H9 (cell line): ENCODE data around the gene LRP10. TPM values are rescaled to one million over a fixed set of nuclear protein-coding genes. Genes with fewer than 3 reads are reported as not detected.

Source experiments
- DNase-seq: peaks from one replicate; pipeline ENCODE4 v3.0.0-alpha.2; 2017
- H2AFZ ChIP-seq: one replicate; pipeline ENCODE4 v1.6.1; 2013; ENCODE audit warnings: mild to moderate bottlenecking, low read length, control low read depth, moderate library complexity
- H2AK5ac ChIP-seq: 2 replicates; pipeline ENCODE4 v1.6.1; 2013; ENCODE audit warnings: low read length, control low read depth, mixed read lengths; ENCODE audit not compliant: insufficient read length
- H2BK120ac ChIP-seq: one replicate; pipeline ENCODE4 v1.6.1; 2013; ENCODE audit warnings: low read depth, mild to moderate bottlenecking, low read length, control low read depth, inconsistent platforms; ENCODE audit not compliant: poor library complexity, severe bottlenecking
- H2BK12ac ChIP-seq: 2 replicates; pipeline ENCODE4 v1.6.1; 2013; ENCODE audit warnings: low read length, control low read depth, mixed read lengths, low read depth; ENCODE audit not compliant: insufficient read length
- H2BK15ac ChIP-seq: 2 replicates; pipeline ENCODE4 v1.6.1; 2013; ENCODE audit warnings: low read depth, low read length, control low read depth
- H2BK20ac ChIP-seq: one replicate; pipeline ENCODE4 v1.6.1; 2013; ENCODE audit warnings: low read depth, mild to moderate bottlenecking, low read length, control low read depth, inconsistent platforms; ENCODE audit not compliant: poor library complexity, severe bottlenecking
- H2BK5ac ChIP-seq: 2 replicates; pipeline ENCODE4 v1.6.1; 2013; ENCODE audit warnings: low read length, control low read depth, mixed read lengths; ENCODE audit not compliant: insufficient read length
- H3K14ac ChIP-seq: 2 replicates; pipeline ENCODE4 v1.6.1; 2013; ENCODE audit warnings: low read length, control low read depth; ENCODE audit not compliant: insufficient read depth
- H3K18ac ChIP-seq: 2 replicates; pipeline ENCODE4 v1.6.1; 2013; ENCODE audit warnings: low read depth, mild to moderate bottlenecking, mixed read lengths, low read length, control low read depth; ENCODE audit not compliant: insufficient read length
- H3K23ac ChIP-seq: 2 replicates; pipeline ENCODE4 v1.6.1; 2013; ENCODE audit warnings: low read length, control low read depth, mixed read lengths, low read depth; ENCODE audit not compliant: insufficient read length
- H3K23me2 ChIP-seq: 2 replicates; pipeline ENCODE4 v1.6.1; 2013; ENCODE audit warnings: low read depth, mild to moderate bottlenecking, mixed read lengths, low read length, control low read depth; ENCODE audit not compliant: insufficient read length, poor library complexity, severe bottlenecking
- H3K27ac ChIP-seq: 2 replicates; pipeline ENCODE4 v1.5.1; 2013; ENCODE audit warnings: low read length, control low read depth, mixed read lengths, low read depth; ENCODE audit not compliant: insufficient read length
- H3K27me3 ChIP-seq: 2 replicates; pipeline ENCODE4 v1.6.1; 2013; ENCODE audit warnings: low read length, control low read depth, inconsistent platforms; ENCODE audit not compliant: insufficient read depth
- H3K4ac ChIP-seq: 2 replicates; pipeline ENCODE4 v1.6.1; 2013; ENCODE audit warnings: low read depth, mild to moderate bottlenecking, control low read depth, inconsistent platforms, low read length, moderate library complexity
- H3K4me1 ChIP-seq: 2 replicates; pipeline ENCODE4 v1.6.1; 2013; ENCODE audit warnings: low read length, control low read depth, inconsistent platforms; ENCODE audit not compliant: insufficient read depth
- H3K4me2 ChIP-seq: 2 replicates; pipeline ENCODE4 v1.6.1; 2013; ENCODE audit warnings: low read length, control low read depth, mixed read lengths; ENCODE audit not compliant: insufficient read length, insufficient read depth
- H3K56ac ChIP-seq: 2 replicates; pipeline ENCODE4 v1.6.1; 2013; ENCODE audit warnings: low read depth, mild to moderate bottlenecking, mixed read lengths, low read length, control low read depth; ENCODE audit not compliant: insufficient read length
- H3K79me1 ChIP-seq: 2 replicates; pipeline ENCODE4 v1.6.1; 2013; ENCODE audit warnings: low read depth, mild to moderate bottlenecking, moderate library complexity, low read length, control low read depth, inconsistent platforms; ENCODE audit not compliant: insufficient read depth, poor library complexity, severe bottlenecking
- H3K79me2 ChIP-seq: 2 replicates; pipeline ENCODE4 v1.6.1; 2013; ENCODE audit warnings: low read length, control low read depth, inconsistent platforms; ENCODE audit not compliant: insufficient read depth
- H3K9ac ChIP-seq: 2 replicates; pipeline ENCODE4 v1.6.1; 2013; ENCODE audit warnings: low read length, control low read depth, mixed read lengths; ENCODE audit not compliant: insufficient read length; ENCODE audit errors: extremely low read depth
- H3K9me3 ChIP-seq: one replicate; pipeline ENCODE4 v1.6.1; 2013; ENCODE audit warnings: low read depth, low read length, inconsistent platforms; ENCODE audit not compliant: control insufficient read depth
- H3T11ph ChIP-seq: one replicate; pipeline ENCODE4 v1.6.1; 2013; ENCODE audit warnings: mild to moderate bottlenecking, low read length, control low read depth, inconsistent platforms
- H4K20me1 ChIP-seq: one replicate; pipeline ENCODE4 v1.6.1; 2013; ENCODE audit not compliant: control insufficient read depth, insufficient read length, insufficient read depth
- H4K5ac ChIP-seq: 2 replicates; pipeline ENCODE4 v1.6.1; 2013; ENCODE audit warnings: low read depth, mild to moderate bottlenecking, mixed read lengths, low read length, control low read depth; ENCODE audit not compliant: insufficient read length
- H4K8ac ChIP-seq: replicated peaks from 2 replicates; pipeline ENCODE4 v1.6.1; 2013; ENCODE audit warnings: low read length, control low read depth, mixed read lengths, low read depth; ENCODE audit not compliant: insufficient read length
- H4K91ac ChIP-seq: 2 replicates; pipeline ENCODE4 v1.6.1; 2013; ENCODE audit warnings: low read depth, mild to moderate bottlenecking, moderate library complexity, mixed read lengths, low read length, control low read depth; ENCODE audit not compliant: insufficient read length
- H3K27ac Mint-ChIP-seq, 3 experiments: 2 replicates in 2 of 3; 3 replicates in 1 of 3; pipeline ENCODE4 v1.8.0; 2020 to 2021; ENCODE audit warnings: mixed read lengths in 3 of 3, mild to moderate bottlenecking in 1 of 3, moderate library complexity in 1 of 3
- H3K27me3 Mint-ChIP-seq: 2 replicates; pipeline ENCODE4 v1.8.0; 2021; ENCODE audit warnings: low read depth, mild to moderate bottlenecking, moderate library complexity, mixed read lengths
- H3K36me3 Mint-ChIP-seq, 3 experiments: 2 replicates in 2 of 3; 3 replicates in 1 of 3; pipeline ENCODE4 v1.8.0; 2020 to 2021; ENCODE audit warnings: low read depth in 3 of 3, mixed read lengths in 3 of 3; ENCODE audit not compliant: insufficient read depth in 1 of 3
- H3K4me1 Mint-ChIP-seq, 2 experiments: 2 replicates each; pipeline ENCODE4 v1.8.0; 2020; ENCODE audit warnings: mixed read lengths in 2 of 2
- H3K4me3 Mint-ChIP-seq, 2 experiments: 2 replicates in 1 of 2; 3 replicates in 1 of 2; pipeline ENCODE4 v1.8.0; 2020 to 2021; ENCODE audit warnings: mild to moderate bottlenecking in 2 of 2, mixed read lengths in 2 of 2, moderate library complexity in 1 of 2
- H3K9me3 Mint-ChIP-seq, 2 experiments: 2 replicates in 1 of 2; 3 replicates in 1 of 2; pipeline ENCODE4 v1.8.0; 2020; ENCODE audit warnings: mild to moderate bottlenecking in 2 of 2, mixed read lengths in 2 of 2, moderate library complexity in 1 of 2
- WGBS: extraction: QIAGEN DNeasy Blood & Tissue Kit; methylation state at CpG from one replicate; pipeline ENCODE4 v1.1.7; 2013; ENCODE audit warnings: missing lambda C conversion rate, low lambda C conversion rate, mixed read lengths; ENCODE audit not compliant: insufficient read length; ENCODE audit errors: extremely low coverage; 5-methylcytosine and 5-hydroxymethylcytosine counted together
- total RNA-seq: library from RNA; stranded (reverse); gene quantifications from 2 replicates; pipeline ENCODE4 v1.2.1, GENCODE V29; 2021
- TF ChIP-seq, protein P1 (sequence below): fragments of 200-600 bp; sonication (generic); conservative IDR thresholded peaks from 3 replicates; pipeline ENCODE4 v1.8.0; 2021; ENCODE audit warnings: antibody characterized with exemption, mild to moderate bottlenecking

The LRP10 gene
- total RNA-seq, 1 experiment from 2014 or later = 13.3 TPM

DNA sequence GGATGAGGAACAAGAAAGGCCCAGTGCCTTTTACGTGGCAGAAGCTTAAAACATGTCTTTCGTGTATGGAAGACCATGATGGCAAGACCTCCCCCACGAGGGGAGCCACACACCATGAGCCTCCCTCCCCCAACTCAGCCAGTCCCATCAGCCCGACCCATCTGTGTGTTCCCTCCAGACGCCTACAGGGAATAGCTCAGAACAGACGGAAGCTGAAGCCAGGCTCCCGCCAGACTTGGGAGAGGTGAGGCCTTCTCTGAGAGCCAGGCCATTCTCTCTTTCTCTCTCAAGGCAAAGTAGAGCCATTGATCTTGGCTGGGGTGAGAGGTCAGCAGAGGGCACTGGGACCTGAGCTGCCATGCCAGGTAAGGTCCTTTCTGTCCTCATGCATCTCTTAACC, 20.9 kb downstream of the LRP10 start:
- no peak overlapping the region for H3K4me3 Mint-ChIP-seq

More for the DNA sequence above, 20.9 kb downstream of the LRP10 start:
- WGBS = no CpG with 5 or more reads among the region's 7 CpGs
- no peak overlapping the region for H2BK120ac ChIP-seq
- H2AK5ac ChIP-seq = no peak overlapping the region
- no peak overlapping the region for H2AFZ ChIP-seq
- no peak for DNase-seq
- no peak overlapping the region for H3K14ac ChIP-seq
- H3K23ac ChIP-seq = no peak overlapping the region
- no peaks in the 10 kb centered on the region for H3K4me1 ChIP-seq
- H3K9ac ChIP-seq = no peak overlapping the region
- H2BK20ac ChIP-seq = no peak overlapping the region
- H4K5ac ChIP-seq = no peak overlapping the region
- peaks cover 9 to 15% of the 10 kb centered on the region in 2 experiments; a peak in 3 of 4 replicates for H3K4me1 Mint-ChIP-seq
- no peak overlapping the region for H3K27ac Mint-ChIP-seq
- no peak overlapping the region for H3K4ac ChIP-seq
- H4K91ac ChIP-seq = no peak overlapping the region
- H3K27me3 ChIP-seq = peaks cover 3% of the 10 kb centered on the region; the same call in 1 of the 2 replicates
- no peaks in the 10 kb centered on the region for H4K20me1 ChIP-seq
- no peaks in the 10 kb centered on the region for H3K9me3 Mint-ChIP-seq
- H3K18ac ChIP-seq = no peak overlapping the region
- no peaks in the 10 kb centered on the region for H3K36me3 Mint-ChIP-seq
- no peak overlapping the region for H3T11ph ChIP-seq
- TF ChIP-seq, protein P1, sequence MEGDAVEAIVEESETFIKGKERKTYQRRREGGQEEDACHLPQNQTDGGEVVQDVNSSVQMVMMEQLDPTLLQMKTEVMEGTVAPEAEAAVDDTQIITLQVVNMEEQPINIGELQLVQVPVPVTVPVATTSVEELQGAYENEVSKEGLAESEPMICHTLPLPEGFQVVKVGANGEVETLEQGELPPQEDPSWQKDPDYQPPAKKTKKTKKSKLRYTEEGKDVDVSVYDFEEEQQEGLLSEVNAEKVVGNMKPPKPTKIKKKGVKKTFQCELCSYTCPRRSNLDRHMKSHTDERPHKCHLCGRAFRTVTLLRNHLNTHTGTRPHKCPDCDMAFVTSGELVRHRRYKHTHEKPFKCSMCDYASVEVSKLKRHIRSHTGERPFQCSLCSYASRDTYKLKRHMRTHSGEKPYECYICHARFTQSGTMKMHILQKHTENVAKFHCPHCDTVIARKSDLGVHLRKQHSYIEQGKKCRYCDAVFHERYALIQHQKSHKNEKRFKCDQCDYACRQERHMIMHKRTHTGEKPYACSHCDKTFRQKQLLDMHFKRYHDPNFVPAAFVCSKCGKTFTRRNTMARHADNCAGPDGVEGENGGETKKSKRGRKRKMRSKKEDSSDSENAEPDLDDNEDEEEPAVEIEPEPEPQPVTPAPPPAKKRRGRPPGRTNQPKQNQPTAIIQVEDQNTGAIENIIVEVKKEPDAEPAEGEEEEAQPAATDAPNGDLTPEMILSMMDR = no peak
- no peak overlapping the region for H2BK5ac ChIP-seq
- no peaks in the 10 kb centered on the region for H3K9me3 ChIP-seq
- peaks cover 32% of the 10 kb centered on the region for H3K27me3 Mint-ChIP-seq
- no peak overlapping the region for H2BK15ac ChIP-seq
- no peak overlapping the region for H3K56ac ChIP-seq
- H4K8ac ChIP-seq = no peak overlapping the region
- H3K27ac ChIP-seq = no peak overlapping the region
- no peaks in the 10 kb centered on the region for H3K23me2 ChIP-seq
- no peaks in the 10 kb centered on the region for H3K79me1 ChIP-seq
- no peak overlapping the region for H3K4me2 ChIP-seq
- no peaks in the 10 kb centered on the region for H3K79me2 ChIP-seq
- H2BK12ac ChIP-seq = no peak overlapping the region
